A549 treated with RU486 at 1 μM for 4 hours (cell line): ENCODE measurements around the gene RAD51B. TPM values are rescaled to one million over a fixed set of nuclear protein-coding genes. Genes with fewer than 3 reads are reported as not detected.

ENCODE experiments used
- total RNA-seq: library from RNA; stranded (reverse); fragments of 200-300 nt; extraction: Qiagen RNA extraction; gene quantifications from 5 replicates; pipeline ENCODE4 v1.2.3, GENCODE V29; 2022; ENCODE audit warnings: low read depth

RAD51B gene
- 2.7 to 6.3 TPM (median 4.8 TPM) in 5 replicates for total RNA-seq

GRCh38 chr14:67819563-67820421 is at the start of gene RAD51B:
Gene RAD51B (plus strand): TSS chr14:67819779.

GRCh38 chr14:67816326-67817002 is 3.1 kb upstream of the RAD51B start, which contains the start of gene ZFYVE26:
Gene ZFYVE26 (minus strand): TSS chr14:67816590. CDS start chr14:67815963, 627 bp downstream.

Other genes with a start within 250 kb of the RAD51B start
- gene PIGH, start 219.5 kb upstream of the RAD51B start, total RNA-seq = 17.2 to 26.6 TPM (median 19.7 TPM) in 5 replicates
- 1.3 to 2.0 TPM (median 1.8 TPM) in 5 replicates for gene ARG2, start 199.9 kb upstream of the RAD51B start, total RNA-seq
- 82.7 to 111 TPM (median 85.9 TPM) in 5 replicates for gene VTI1B, start 145.1 kb upstream of the RAD51B start, total RNA-seq
- 65.4 to 67.4 TPM (median 65.7 TPM) in 5 replicates for gene RDH11, start 124.0 kb upstream of the RAD51B start, total RNA-seq
- not detected in 5 replicates for gene RDH12, start 117.9 kb upstream of the RAD51B start, total RNA-seq
- gene ZFYVE26, start 3.2 kb upstream of the RAD51B start, total RNA-seq = 4.9 to 5.9 TPM (median 5.8 TPM) in 5 replicates